ENCODE measurements around the gene ENDOU.

ENDOU gene

GRCh38 chr12:47757364-47757839 lies 32.1 kb upstream of the ENDOU start:
- no peak for DNase-seq

- no peak for DNase-seq
Measured at GRCh38 chr12:47755655-47756562, 30.6 kb upstream of the ENDOU start.

- no peak for DNase-seq
Measured at GRCh38 chr12:47754881-47755280, 29.6 kb upstream of the ENDOU start.

- no peak for DNase-seq
Measured at GRCh38 chr12:47754126-47754525, 28.8 kb upstream of the ENDOU start.

- DNase-seq, result no peak
Measured at GRCh38 chr12:47753021-47754001, 28.0 kb upstream of the ENDOU start.

- no peak for DNase-seq
Measured at GRCh38 chr12:47752552-47752951, 27.3 kb upstream of the ENDOU start.

- no peak for DNase-seq
Measured at GRCh38 chr12:47752121-47752520, 26.8 kb upstream of the ENDOU start.

- no peak for DNase-seq
Measured at GRCh38 chr12:47751561-47751960, 26.3 kb upstream of the ENDOU start.

GRCh38 chr12:47750916-47751470 lies 25.7 kb upstream of the ENDOU start:
- DNase-seq, result no peak

- no peak for DNase-seq
Measured at GRCh38 chr12:47750229-47750798, 25.0 kb upstream of the ENDOU start.

GRCh38 chr12:47748899-47749298 lies 23.6 kb upstream of the ENDOU start:
- no peak for DNase-seq

GRCh38 chr12:47748507-47748828 lies 23.2 kb upstream of the ENDOU start:
- no peak for DNase-seq

- no peak for DNase-seq
Measured at GRCh38 chr12:47747596-47748506, 22.6 kb upstream of the ENDOU start.

- no peak for DNase-seq
Measured at GRCh38 chr12:47747126-47747525, 21.8 kb upstream of the ENDOU start.

GRCh38 chr12:47746523-47746922 lies 21.2 kb upstream of the ENDOU start:
- DNase-seq, result no peak

GRCh38 chr12:47746073-47746472 lies 20.8 kb upstream of the ENDOU start:
- DNase-seq, result no peak

- DNase-seq, result no peak
Measured at GRCh38 chr12:47745485-47746041, 20.3 kb upstream of the ENDOU start.

GRCh38 chr12:47744778-47745436 lies 19.6 kb upstream of the ENDOU start:
- DNase-seq, result no peak

- peak; percentile 70 for DNase-seq
Measured at GRCh38 chr12:47744005-47744651, 18.8 kb upstream of the ENDOU start.

GRCh38 chr12:47743311-47743860 lies 18.1 kb upstream of the ENDOU start:
- DNase-seq, result no peak

Data from activated CD8-positive, alpha-beta memory T cell treated with anti-CD3 and anti-CD28 coated beads, Interleukin-2, amount 50 U/mL, for 48 hours (primary cell).